Measurements from ENCODE around the gene DOCK1.

DOCK1 gene

GRCh38 chr10:127392351-127393235 lies 487.4 kb downstream of the DOCK1 start:
- H3K4me3 ChIP-seq (ENCODE audit: control insufficient read depth, low read depth, low read length) = no peak overlapping the region
- TF ChIP-seq CTCF (IDR thresholded peaks at IDR 0.05; ENCODE audit: control insufficient read depth, insufficient read depth, low read depth, low read length, missing control alignments) = no peak
- DNase-seq (ENCODE audit: low read depth) = no peak

- DNase-seq (ENCODE audit: low read depth) = peak; percentile 25
- H3K4me3 ChIP-seq (ENCODE audit: control insufficient read depth, low read depth, low read length) = no peak overlapping the region
- TF ChIP-seq CTCF (IDR thresholded peaks at IDR 0.05; ENCODE audit: control insufficient read depth, insufficient read depth, low read depth, low read length, missing control alignments) = no peak
Measured at GRCh38 chr10:127398140-127398970, 493.1 kb downstream of the DOCK1 start.

GRCh38 chr10:127398971-127399365 lies 493.7 kb downstream of the DOCK1 start:
- no peak for TF ChIP-seq CTCF (IDR thresholded peaks at IDR 0.05; ENCODE audit: control insufficient read depth, insufficient read depth, low read depth, low read length, missing control alignments)
- DNase-seq (ENCODE audit: low read depth) = no peak
- H3K4me3 ChIP-seq (ENCODE audit: control insufficient read depth, low read depth, low read length) = no peak overlapping the region

GRCh38 chr10:127399668-127400067 lies 494.4 kb downstream of the DOCK1 start:
- no peak for DNase-seq (ENCODE audit: low read depth)
- TF ChIP-seq CTCF (IDR thresholded peaks at IDR 0.05; ENCODE audit: control insufficient read depth, insufficient read depth, low read depth, low read length, missing control alignments) = no peak
- H3K4me3 ChIP-seq (ENCODE audit: control insufficient read depth, low read depth, low read length) = no peak overlapping the region

- no peak for TF ChIP-seq CTCF (IDR thresholded peaks at IDR 0.05; ENCODE audit: control insufficient read depth, insufficient read depth, low read depth, low read length, missing control alignments)
Measured at GRCh38 chr10:127400216-127400615, 495.0 kb downstream of the DOCK1 start.

GRCh38 chr10:127402596-127403409 lies 497.6 kb downstream of the DOCK1 start:
- DNase-seq (ENCODE audit: low read depth) = no peak
- TF ChIP-seq CTCF (IDR thresholded peaks at IDR 0.05; ENCODE audit: control insufficient read depth, insufficient read depth, low read depth, low read length, missing control alignments) = no peak
- no peak overlapping the region for H3K4me3 ChIP-seq (ENCODE audit: control insufficient read depth, low read depth, low read length)

More at GRCh38 chr10:127400216-127400615, 495.0 kb downstream of the DOCK1 start:
- DNase-seq (ENCODE audit: low read depth) = no peak
- H3K4me3 ChIP-seq (ENCODE audit: control insufficient read depth, low read depth, low read length) = no peak overlapping the region
